ENCODE results near the gene TYSND1.

DNA sequence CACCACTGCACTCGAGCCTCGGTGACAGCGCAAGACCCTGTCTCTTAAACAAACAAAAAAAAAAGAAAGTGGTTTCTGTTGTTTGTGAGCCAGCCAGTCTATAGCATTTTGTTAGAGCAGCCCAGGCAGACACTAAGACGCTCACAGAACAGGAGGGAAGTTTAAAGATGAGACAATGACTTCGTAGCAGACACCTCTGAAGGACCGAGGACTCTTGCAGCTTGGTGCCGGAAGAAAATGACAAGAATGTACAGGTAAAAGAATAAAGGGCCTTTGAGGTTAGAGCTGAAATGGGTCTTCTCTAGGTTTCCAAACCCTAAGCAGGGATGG is 54.1 kb downstream of the TYSND1 start:
- TF ChIP-seq, protein P1, sequence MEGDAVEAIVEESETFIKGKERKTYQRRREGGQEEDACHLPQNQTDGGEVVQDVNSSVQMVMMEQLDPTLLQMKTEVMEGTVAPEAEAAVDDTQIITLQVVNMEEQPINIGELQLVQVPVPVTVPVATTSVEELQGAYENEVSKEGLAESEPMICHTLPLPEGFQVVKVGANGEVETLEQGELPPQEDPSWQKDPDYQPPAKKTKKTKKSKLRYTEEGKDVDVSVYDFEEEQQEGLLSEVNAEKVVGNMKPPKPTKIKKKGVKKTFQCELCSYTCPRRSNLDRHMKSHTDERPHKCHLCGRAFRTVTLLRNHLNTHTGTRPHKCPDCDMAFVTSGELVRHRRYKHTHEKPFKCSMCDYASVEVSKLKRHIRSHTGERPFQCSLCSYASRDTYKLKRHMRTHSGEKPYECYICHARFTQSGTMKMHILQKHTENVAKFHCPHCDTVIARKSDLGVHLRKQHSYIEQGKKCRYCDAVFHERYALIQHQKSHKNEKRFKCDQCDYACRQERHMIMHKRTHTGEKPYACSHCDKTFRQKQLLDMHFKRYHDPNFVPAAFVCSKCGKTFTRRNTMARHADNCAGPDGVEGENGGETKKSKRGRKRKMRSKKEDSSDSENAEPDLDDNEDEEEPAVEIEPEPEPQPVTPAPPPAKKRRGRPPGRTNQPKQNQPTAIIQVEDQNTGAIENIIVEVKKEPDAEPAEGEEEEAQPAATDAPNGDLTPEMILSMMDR (IDR thresholded peaks at IDR 0.05): no peak
- no peak for TF ChIP-seq POLR2A (IDR thresholded peaks at IDR 0.05)

All from upper lobe of left lung (tissue), 4 donors.